ENCODE measurements around the gene MUC12. TPM values are rescaled to one million over a fixed set of nuclear protein-coding genes. Genes with fewer than 3 reads are reported as not detected.
"Not testable (repeated sequence)": the region's sequence is repeated elsewhere in the genome, so short reads cannot be mapped to it uniquely, and the experiment has no call there.

Gene MUC12
- total and polyA plus RNA-seq, 5 donors from 2014 or later = 0.44 to 0.65 (median 0.44) TPM; not detected in 2

DNA sequence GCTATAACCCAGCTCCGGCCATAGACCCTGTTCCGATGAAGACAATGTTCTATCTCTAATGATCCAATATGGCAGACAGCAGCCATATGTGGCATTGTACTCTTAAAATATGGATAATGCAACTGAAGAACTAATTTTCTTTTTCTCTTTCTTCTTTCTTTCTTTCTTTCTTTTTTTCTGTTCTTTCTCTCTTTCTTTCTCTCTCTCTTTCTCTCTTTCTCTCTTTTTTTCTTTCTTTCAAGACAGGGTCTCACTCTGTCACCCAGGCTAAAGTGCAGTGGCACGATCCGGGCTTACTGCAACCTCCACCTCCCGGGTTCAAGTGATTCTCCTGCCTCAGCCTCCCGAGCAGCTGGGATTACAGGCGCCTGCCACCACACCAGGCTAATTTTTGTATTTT lies 33.2 kb upstream of the MUC12 start:
- H3K4me1 ChIP-seq (ENCODE audit: control insufficient read depth, insufficient read depth, low read length, poor library complexity, severe bottlenecking); H3K4me1 Mint-ChIP-seq; H3K4me3 ChIP-seq (ENCODE audit: low read depth, low read length); H3K27ac ChIP-seq (ENCODE audit: insufficient read depth, low read length, poor library complexity, severe bottlenecking); H3K27me3 ChIP-seq (ENCODE audit: control insufficient read depth, insufficient read depth, low read length); H3K36me3 Mint-ChIP-seq; DNase-seq; H3K4me3 Mint-ChIP-seq; H3K27me3 Mint-ChIP-seq; H3K36me3 ChIP-seq (ENCODE audit: control insufficient read depth, insufficient read depth, low read length); ATAC-seq (ENCODE audit: low read depth in 2 of 2); H3K9me3 ChIP-seq (ENCODE audit: control insufficient read depth in 2 of 2, low read length in 2 of 2); H3K27ac Mint-ChIP-seq: not testable (repeated sequence)
- H3K9me3 Mint-ChIP-seq = peaks cover 0 to 21% (median 5%) of the 10 kb centered on the region in 7 donors

- no peak overlapping the region for H3K27ac Mint-ChIP-seq
- Histone ChIP-seq H3K4me3 (ENCODE audit: low read depth, low read length) (no peak overlapping the region), H3K27me3 (ENCODE audit: control insufficient read depth, insufficient read depth, low read length) (peaks cover 4% of the 10 kb centered on the region), H3K36me3 (ENCODE audit: control insufficient read depth, insufficient read depth, low read length) (no peaks in the 10 kb centered on the region), H3K9me3 (ENCODE audit: control insufficient read depth in 2 of 2, low read length in 2 of 2) (peaks cover 2 to 3% of the 10 kb centered on the region in 2 experiments), H3K4me1 (ENCODE audit: control insufficient read depth, insufficient read depth, low read length, poor library complexity, severe bottlenecking) (no peaks in the 10 kb centered on the region), H3K27ac (ENCODE audit: insufficient read depth, low read length, poor library complexity, severe bottlenecking) (no peak overlapping the region)
- peaks cover 26% of the 10 kb centered on the region for H3K27me3 Mint-ChIP-seq
- ATAC-seq (ENCODE audit: low read depth in 2 of 2) (no peak), DNase-seq (no peak)
- H3K36me3 Mint-ChIP-seq = no peaks in the 10 kb centered on the region
- no peak overlapping the region for H3K4me3 Mint-ChIP-seq
- H3K4me1 Mint-ChIP-seq = peaks cover 0 to 2% (median 0%) of the 10 kb centered on the region in 4 donors
- peaks cover 0 to 15% (median 4%) of the 10 kb centered on the region in 7 donors for H3K9me3 Mint-ChIP-seq
These were observed 27.2 kb upstream of the MUC12 start for GRCh38 chr7:100942045-100942774.

- DNase-seq = no peak
- Histone ChIP-seq H3K4me3 (ENCODE audit: low read depth, low read length) (no peak overlapping the region), H3K27me3 (ENCODE audit: control insufficient read depth, insufficient read depth, low read length) (peaks cover 4% of the 10 kb centered on the region), H3K4me1 (ENCODE audit: control insufficient read depth, insufficient read depth, low read length, poor library complexity, severe bottlenecking) (no peaks in the 10 kb centered on the region), H3K36me3 (ENCODE audit: control insufficient read depth, insufficient read depth, low read length) (no peaks in the 10 kb centered on the region), H3K9me3 (ENCODE audit: control insufficient read depth in 2 of 2, low read length in 2 of 2) (peaks cover 2 to 3% of the 10 kb centered on the region in 2 experiments), H3K27ac (ENCODE audit: insufficient read depth, low read length, poor library complexity, severe bottlenecking) (no peak overlapping the region)
- no peak for ATAC-seq (ENCODE audit: low read depth in 2 of 2)
- Mint-ChIP-seq H3K27ac (no peak overlapping the region), H3K4me1 (peaks cover 0 to 2% (median 0%) of the 10 kb centered on the region in 4 donors), H3K4me3 (no peak overlapping the region), H3K9me3 (peaks cover 0 to 15% (median 4%) of the 10 kb centered on the region in 7 donors), H3K36me3 (no peaks in the 10 kb centered on the region), H3K27me3 (peaks cover 26% of the 10 kb centered on the region)
These were observed 25.7 kb upstream of the MUC12 start for GRCh38 chr7:100943693-100944092.

DNA sequence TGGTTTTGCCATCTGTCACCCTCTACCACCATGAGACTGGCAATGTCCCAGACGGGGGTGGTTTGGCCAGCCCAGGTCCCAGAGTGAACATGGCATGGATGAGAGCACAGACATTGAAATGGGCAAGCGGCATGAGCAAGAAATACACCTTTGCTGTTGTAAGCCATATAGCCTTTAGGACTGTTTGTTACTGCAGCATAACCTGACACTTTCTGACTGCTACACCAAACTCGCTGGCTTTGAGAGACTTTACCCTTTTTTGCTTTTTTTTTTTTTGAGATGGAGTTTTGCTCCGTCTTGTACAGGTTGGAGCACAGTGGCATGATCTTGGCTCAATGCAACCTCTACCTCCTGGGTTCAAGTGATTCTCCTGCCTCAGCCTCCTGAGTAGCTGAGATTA lies 25.2 kb upstream of the MUC12 start:
- H3K4me1 ChIP-seq (ENCODE audit: control insufficient read depth, insufficient read depth, low read length, poor library complexity, severe bottlenecking) = no peaks in the 10 kb centered on the region
- Mint-ChIP-seq H3K27me3 (peaks cover 26% of the 10 kb centered on the region), H3K4me1 (peaks cover 0 to 2% (median 0%) of the 10 kb centered on the region in 4 donors), H3K27ac (no peak overlapping the region), H3K36me3 (no peaks in the 10 kb centered on the region), H3K4me3 (no peak overlapping the region), H3K9me3 (peaks cover 0 to 13% (median 4%) of the 10 kb centered on the region in 7 donors)
- peaks cover 2 to 3% of the 10 kb centered on the region in 2 experiments for H3K9me3 ChIP-seq (ENCODE audit: control insufficient read depth in 2 of 2, low read length in 2 of 2)
- ATAC-seq (ENCODE audit: low read depth in 2 of 2) (no peak), DNase-seq (no peak)
- H3K27me3 ChIP-seq (ENCODE audit: control insufficient read depth, insufficient read depth, low read length) = peaks cover 4% of the 10 kb centered on the region
- no peaks in the 10 kb centered on the region for H3K36me3 ChIP-seq (ENCODE audit: control insufficient read depth, insufficient read depth, low read length)
- no peak overlapping the region for H3K4me3 ChIP-seq (ENCODE audit: low read depth, low read length)
- H3K27ac ChIP-seq (ENCODE audit: insufficient read depth, low read length, poor library complexity, severe bottlenecking) = no peak overlapping the region

DNA sequence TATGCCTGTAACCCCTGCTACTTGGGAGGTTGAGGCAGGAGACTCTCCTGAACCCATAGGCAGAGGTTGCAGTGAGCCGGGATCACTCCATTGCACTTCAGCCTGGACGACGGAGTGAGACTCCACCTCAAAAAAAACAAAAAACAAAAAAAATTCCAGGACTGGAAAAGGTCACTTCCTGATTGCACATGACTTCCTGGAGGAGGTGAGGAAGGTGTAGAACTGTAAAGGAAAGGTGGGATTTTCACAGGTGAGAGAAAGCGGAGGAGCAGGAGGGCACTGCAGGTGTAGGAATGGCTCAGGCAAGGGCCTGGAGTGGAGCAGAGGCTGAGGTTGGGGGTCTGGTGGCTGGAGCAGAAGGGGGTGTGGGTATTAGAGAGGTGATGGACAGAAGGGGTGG lies 23.3 kb upstream of the MUC12 start:
- H3K27ac ChIP-seq (ENCODE audit: insufficient read depth, low read length, poor library complexity, severe bottlenecking) = no peak overlapping the region
- H3K27me3 Mint-ChIP-seq = peaks cover 32% of the 10 kb centered on the region
- no peak overlapping the region for H3K4me3 ChIP-seq (ENCODE audit: low read depth, low read length)
- no peak for DNase-seq
- no peaks in the 10 kb centered on the region for H3K36me3 Mint-ChIP-seq
- no peak overlapping the region for H3K4me3 Mint-ChIP-seq
- no peaks in the 10 kb centered on the region for H3K4me1 ChIP-seq (ENCODE audit: control insufficient read depth, insufficient read depth, low read length, poor library complexity, severe bottlenecking)
- H3K27ac Mint-ChIP-seq = no peak overlapping the region
- H3K4me1 Mint-ChIP-seq = peaks cover 0 to 2% (median 0%) of the 10 kb centered on the region in 4 donors
- peaks cover 0 to 6% (median 0%) of the 10 kb centered on the region in 7 donors for H3K9me3 Mint-ChIP-seq
- H3K9me3 ChIP-seq (ENCODE audit: control insufficient read depth in 2 of 2, low read length in 2 of 2) = no peaks in the 10 kb centered on the region
- peaks cover 7% of the 10 kb centered on the region for H3K27me3 ChIP-seq (ENCODE audit: control insufficient read depth, insufficient read depth, low read length)
- no peaks in the 10 kb centered on the region for H3K36me3 ChIP-seq (ENCODE audit: control insufficient read depth, insufficient read depth, low read length)
- no peak for ATAC-seq (ENCODE audit: low read depth in 2 of 2)

DNA sequence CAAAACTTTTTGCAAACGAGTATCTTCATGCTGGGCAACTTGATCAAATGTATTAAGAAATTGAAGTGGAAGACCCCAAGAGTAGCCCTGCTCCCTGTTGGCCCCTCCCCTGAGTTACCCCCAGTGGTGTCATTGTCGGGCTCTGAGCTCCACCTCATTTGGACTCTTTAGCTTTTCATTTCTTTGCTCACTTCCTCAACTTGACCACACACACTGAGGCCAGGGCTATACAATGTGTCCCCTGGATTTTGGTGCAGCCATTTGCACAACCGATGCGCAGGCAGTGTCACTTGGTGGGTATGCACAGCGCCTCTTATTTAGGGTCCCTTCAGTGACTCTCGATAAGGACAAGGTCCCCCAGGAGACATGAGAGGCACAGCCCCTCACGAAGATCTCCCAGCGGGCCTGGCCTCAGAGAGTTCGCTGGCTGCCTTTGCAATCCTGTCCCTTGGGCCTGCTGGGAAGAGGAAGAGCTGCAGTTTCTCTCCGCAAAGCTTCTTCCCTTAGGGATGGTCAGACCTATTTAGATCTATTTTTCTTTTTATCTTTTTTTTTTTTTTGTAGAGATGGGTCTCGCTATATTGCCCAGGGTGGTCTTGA lies 22.5 kb upstream of the MUC12 start:
- DNase-seq (no peak), ATAC-seq (ENCODE audit: low read depth in 2 of 2) (no peak)
- H3K36me3 Mint-ChIP-seq = no peaks in the 10 kb centered on the region
- H3K4me1 Mint-ChIP-seq = peaks cover 0 to 2% (median 0%) of the 10 kb centered on the region in 4 donors
- no peak overlapping the region for H3K4me3 Mint-ChIP-seq
- no peaks in the 10 kb centered on the region for H3K9me3 ChIP-seq (ENCODE audit: control insufficient read depth in 2 of 2, low read length in 2 of 2)
- H3K4me1 ChIP-seq (ENCODE audit: control insufficient read depth, insufficient read depth, low read length, poor library complexity, severe bottlenecking) = no peaks in the 10 kb centered on the region
- no peak overlapping the region for H3K27ac ChIP-seq (ENCODE audit: insufficient read depth, low read length, poor library complexity, severe bottlenecking)
- no peak overlapping the region for H3K4me3 ChIP-seq (ENCODE audit: low read depth, low read length)
- H3K27me3 ChIP-seq (ENCODE audit: control insufficient read depth, insufficient read depth, low read length) = peaks cover 9% of the 10 kb centered on the region
- peaks cover 0 to 6% (median 0%) of the 10 kb centered on the region in 7 donors for H3K9me3 Mint-ChIP-seq
- H3K27ac Mint-ChIP-seq = no peak overlapping the region
- no peaks in the 10 kb centered on the region for H3K36me3 ChIP-seq (ENCODE audit: control insufficient read depth, insufficient read depth, low read length)
- H3K27me3 Mint-ChIP-seq = peaks cover 32% of the 10 kb centered on the region

- no peaks in the 10 kb centered on the region for H3K9me3 ChIP-seq (ENCODE audit: control insufficient read depth in 2 of 2, low read length in 2 of 2)
- no peak overlapping the region for H3K4me3 ChIP-seq (ENCODE audit: low read depth, low read length)
- Mint-ChIP-seq H3K4me3 (no peak overlapping the region), H3K9me3 (peaks cover 0 to 6% (median 0%) of the 10 kb centered on the region in 7 donors), H3K36me3 (no peaks in the 10 kb centered on the region), H3K27ac (no peak overlapping the region), H3K4me1 (no peaks in the 10 kb centered on the region), H3K27me3 (peaks cover 29% of the 10 kb centered on the region)
- no peaks in the 10 kb centered on the region for H3K36me3 ChIP-seq (ENCODE audit: control insufficient read depth, insufficient read depth, low read length)
- no peak for DNase-seq
- H3K27ac ChIP-seq (ENCODE audit: insufficient read depth, low read length, poor library complexity, severe bottlenecking) = no peak overlapping the region
- no peak for ATAC-seq (ENCODE audit: low read depth in 2 of 2)
- H3K4me1 ChIP-seq (ENCODE audit: control insufficient read depth, insufficient read depth, low read length, poor library complexity, severe bottlenecking) = no peaks in the 10 kb centered on the region
- H3K27me3 ChIP-seq (ENCODE audit: control insufficient read depth, insufficient read depth, low read length) = peaks cover 9% of the 10 kb centered on the region
These were observed 21.6 kb upstream of the MUC12 start for GRCh38 chr7:100947792-100948191.

All from CD4-positive, CD25-positive, alpha-beta regulatory T cell (primary cell).